ENCODE results near the gene ZSCAN23.

The ZSCAN23 gene

GRCh38 chr6:28443112-28443773 lies at the start of gene ZSCAN23:
Gene ZSCAN23 (minus strand): TSS chr6:28443491. CDS start chr6:28436266, 7,225 bp downstream.
- no peak for TF ChIP-seq CTCF (conservative IDR thresholded peaks at IDR 0.05; ENCODE audit: control insufficient read depth, insufficient read depth, low read depth, low read length)
- peak; percentile 93 for DNase-seq (ENCODE audit: low read depth)
- H3K4me3 ChIP-seq (ENCODE audit: control insufficient read depth, low read depth, low read length), result peak within 1 kb of the TSS; percentile 94

GRCh38 chr6:28491984-28492317 lies 48.7 kb upstream of the ZSCAN23 start:
- no peak for TF ChIP-seq CTCF (conservative IDR thresholded peaks at IDR 0.05; ENCODE audit: control insufficient read depth, insufficient read depth, low read depth, low read length)
- DNase-seq (ENCODE audit: low read depth), result no peak

GRCh38 chr6:28490205-28490890 lies 47.1 kb upstream of the ZSCAN23 start:
- DNase-seq (ENCODE audit: low read depth), result no peak
- peak overlapping the region; percentile 73 for H3K4me3 ChIP-seq (ENCODE audit: control insufficient read depth, low read depth, low read length)
- TF ChIP-seq CTCF (conservative IDR thresholded peaks at IDR 0.05; ENCODE audit: control insufficient read depth, insufficient read depth, low read depth, low read length), result no peak

More at GRCh38 chr6:28491984-28492317, 48.7 kb upstream of the ZSCAN23 start:
- H3K4me3 ChIP-seq (ENCODE audit: control insufficient read depth, low read depth, low read length), result no peak overlapping the region

GRCh38 chr6:28489366-28490204 lies 46.3 kb upstream of the ZSCAN23 start:
- peak; percentile 84 for DNase-seq (ENCODE audit: low read depth)
- H3K4me3 ChIP-seq (ENCODE audit: control insufficient read depth, low read depth, low read length), result peak overlapping the region; percentile 73
- TF ChIP-seq CTCF (conservative IDR thresholded peaks at IDR 0.05; ENCODE audit: control insufficient read depth, insufficient read depth, low read depth, low read length), result no peak

- DNase-seq (ENCODE audit: low read depth), result peak; percentile 85
- H3K4me3 ChIP-seq (ENCODE audit: control insufficient read depth, low read depth, low read length), result peak overlapping the region; percentile 73
- no peak for TF ChIP-seq CTCF (conservative IDR thresholded peaks at IDR 0.05; ENCODE audit: control insufficient read depth, insufficient read depth, low read depth, low read length)
Measured at GRCh38 chr6:28488916-28489365, 45.6 kb upstream of the ZSCAN23 start.

- H3K4me3 ChIP-seq (ENCODE audit: control insufficient read depth, low read depth, low read length), result no peak overlapping the region
- TF ChIP-seq CTCF (conservative IDR thresholded peaks at IDR 0.05; ENCODE audit: control insufficient read depth, insufficient read depth, low read depth, low read length), result no peak
- no peak for DNase-seq (ENCODE audit: low read depth)
Measured at GRCh38 chr6:28486988-28487742, 43.9 kb upstream of the ZSCAN23 start.

Measured in fibroblast of mammary gland (primary cell).